Suppressor macrophage treated with lipopolysaccharide for 4 hours (primary cell): ENCODE results near the gene C1QTNF8.

Experiments
- DNase-seq: peaks from one replicate; pipeline ENCODE4 v3.0.0-alpha.2; 2020

C1QTNF8 gene

GRCh38 chr16:1096169-1097082 lies at the start of gene C1QTNF8:
C1QTNF8 (minus strand) TSS chr16:1096244; CDS start chr16:1094922, 1,322 bp downstream.
- no peak for DNase-seq

- DNase-seq: no peak
These were observed 49.5 kb upstream of the C1QTNF8 start for GRCh38 chr16:1145383-1146100.

DNA sequence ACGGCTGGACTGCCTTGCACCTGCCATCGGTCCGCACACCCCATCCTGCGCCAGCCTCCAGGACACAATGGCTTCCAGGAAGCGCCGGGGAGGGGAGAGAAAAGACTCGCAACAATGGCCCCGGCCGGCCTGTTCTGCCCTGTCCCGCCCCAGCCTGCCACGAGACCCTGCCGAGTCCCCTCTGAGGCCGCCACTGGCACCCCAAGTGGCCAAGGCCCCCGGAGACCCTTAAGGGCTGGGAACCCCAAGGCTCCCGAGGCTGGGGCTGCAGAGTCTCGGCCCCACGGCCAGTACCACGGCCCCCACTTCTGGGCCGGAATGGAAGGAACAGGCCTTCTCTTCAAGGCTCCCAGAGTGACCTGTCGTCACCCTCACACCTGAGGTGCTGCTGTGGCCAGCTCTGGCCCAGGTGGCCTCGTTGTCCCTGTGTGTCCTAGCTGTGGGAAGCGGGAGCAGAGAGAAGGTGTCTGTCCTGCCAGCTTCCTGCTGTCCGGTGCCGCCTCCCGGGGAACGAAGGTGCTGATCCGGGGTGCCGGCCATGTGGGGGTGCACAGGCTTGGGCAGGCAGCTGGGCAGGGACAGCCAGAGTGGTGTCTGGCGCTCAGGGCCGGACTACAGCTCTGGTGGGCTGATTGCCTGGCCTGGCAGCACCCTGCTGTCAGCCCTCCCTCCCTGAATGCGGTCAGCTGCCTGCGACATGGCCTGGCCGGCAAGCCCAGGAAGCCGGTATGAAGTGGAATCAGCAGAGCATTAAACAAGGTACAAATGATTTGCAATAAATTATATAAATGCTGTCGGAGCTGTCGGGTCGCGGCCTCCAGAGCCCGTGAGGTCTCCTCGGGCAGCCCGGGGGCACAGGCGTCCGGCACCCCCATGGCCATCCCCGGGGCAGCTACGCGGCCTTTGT lies 48.7 kb upstream of the C1QTNF8 start:
- DNase-seq: no peak

DNA sequence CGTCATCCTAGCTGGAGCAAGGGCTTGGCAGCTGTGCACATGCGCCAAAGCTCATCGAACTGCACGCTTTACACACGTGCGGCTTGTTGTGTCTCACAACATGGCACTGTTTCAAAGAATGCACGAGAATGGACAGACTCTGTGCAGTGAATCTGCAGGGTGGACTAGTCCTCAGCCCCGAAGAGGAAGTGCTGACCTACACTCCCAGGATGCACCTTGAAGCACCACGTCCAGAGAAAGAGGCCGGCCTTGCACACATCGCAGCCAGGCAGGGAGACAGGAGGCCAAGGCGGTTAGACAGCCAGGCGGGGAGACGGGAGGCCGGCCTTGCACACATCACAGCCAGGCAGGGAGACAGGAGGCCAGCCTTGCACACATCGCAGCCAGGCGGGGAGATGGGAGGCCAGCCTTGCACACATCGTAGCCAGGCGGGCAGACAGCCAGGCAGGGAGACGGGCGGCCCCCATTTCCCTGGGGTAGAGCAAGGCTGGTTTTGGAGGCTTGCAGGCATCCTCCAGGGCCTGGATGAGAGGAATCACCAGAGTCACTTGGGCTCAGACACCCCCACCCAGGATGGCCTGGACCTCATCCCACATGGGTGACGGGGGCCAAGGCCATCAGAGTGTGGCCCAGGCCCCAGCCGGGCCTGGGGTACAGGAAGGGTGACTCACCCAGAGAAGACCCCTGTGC lies 47.9 kb upstream of the C1QTNF8 start:
- DNase-seq: no peak

GRCh38 chr16:1142911-1143310 lies 46.9 kb upstream of the C1QTNF8 start:
- no peak for DNase-seq

GRCh38 chr16:1141716-1142115 lies 45.7 kb upstream of the C1QTNF8 start:
- DNase-seq: no peak

- DNase-seq: no peak
These were observed 45.1 kb upstream of the C1QTNF8 start for GRCh38 chr16:1141191-1141590.

GRCh38 chr16:1140582-1141162 lies 44.6 kb upstream of the C1QTNF8 start:
- no peak for DNase-seq

GRCh38 chr16:1137604-1138003 lies 41.6 kb upstream of the C1QTNF8 start:
- no peak for DNase-seq

- no peak for DNase-seq
These were observed 39.4 kb upstream of the C1QTNF8 start for GRCh38 chr16:1135459-1135825.

- DNase-seq: no peak
These were observed 38.9 kb upstream of the C1QTNF8 start for GRCh38 chr16:1134776-1135458.

DNA sequence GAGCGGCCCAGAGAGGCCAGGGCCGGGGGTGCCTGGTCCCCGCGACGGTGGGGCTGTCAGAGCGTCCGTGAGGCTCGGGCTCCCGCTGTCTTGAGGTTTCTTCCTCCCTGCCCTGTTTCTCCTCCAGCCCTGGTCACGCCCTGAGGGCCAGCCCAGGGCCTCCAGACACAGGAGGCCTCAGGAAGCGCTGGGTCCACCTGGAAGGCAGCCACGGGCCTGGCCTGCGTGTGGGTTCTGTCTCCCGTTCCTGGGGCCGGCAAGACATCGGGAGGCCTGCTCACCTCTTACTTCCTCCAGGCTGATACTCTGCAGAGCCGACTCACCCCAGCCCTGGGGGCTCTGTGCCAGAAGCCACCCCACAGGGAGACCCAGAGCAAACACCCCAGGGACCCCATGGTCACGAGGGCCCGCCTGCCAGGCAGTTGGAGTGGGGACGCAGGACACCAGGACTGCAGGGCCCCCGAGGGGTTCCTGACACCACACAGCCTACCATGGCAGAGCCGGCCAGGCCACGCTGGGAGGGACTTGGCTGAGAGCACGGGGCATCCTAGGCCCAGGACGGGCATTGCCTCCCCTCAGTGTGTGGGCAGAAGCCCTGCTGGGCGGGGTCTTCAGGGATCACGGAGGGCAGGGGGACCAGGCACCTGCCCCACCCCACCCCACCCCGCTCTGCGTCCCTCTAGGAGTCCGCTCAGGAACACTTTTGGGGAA lies 37.9 kb upstream of the C1QTNF8 start:
- DNase-seq: no peak

GRCh38 chr16:1133271-1133670 lies 37.2 kb upstream of the C1QTNF8 start:
- DNase-seq: no peak

GRCh38 chr16:1132431-1132830 lies 36.4 kb upstream of the C1QTNF8 start:
- DNase-seq: no peak

DNA sequence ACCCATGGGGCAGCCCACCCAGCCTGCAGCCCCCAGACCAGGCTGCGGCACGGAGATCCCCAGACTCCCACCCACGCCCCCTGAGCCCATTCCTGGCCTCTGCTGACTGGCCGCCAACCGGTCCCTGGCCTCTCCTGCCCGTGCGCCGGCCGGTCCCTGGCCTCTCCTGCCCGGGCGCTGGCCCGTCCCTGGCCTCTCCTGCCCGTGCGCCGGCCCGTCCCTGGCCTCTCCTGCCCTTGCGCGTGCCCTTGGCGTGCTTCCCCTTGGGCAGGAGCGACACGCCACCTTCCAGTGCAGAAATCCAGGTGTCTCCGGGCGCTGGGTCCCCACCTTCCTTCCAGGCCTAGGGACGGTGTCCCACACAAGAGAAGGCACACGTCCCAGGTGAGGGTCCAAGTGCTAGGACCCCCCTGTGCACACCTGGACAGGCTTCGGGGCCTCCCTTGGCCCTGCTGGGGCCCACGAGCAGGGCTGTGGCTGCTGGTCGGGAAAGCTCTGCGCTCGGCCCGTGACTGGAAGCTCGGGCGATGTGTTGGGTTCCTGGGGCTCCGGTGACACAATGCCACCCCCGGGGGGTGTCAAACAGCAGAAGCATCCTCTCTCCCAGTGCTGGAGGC lies 35.4 kb upstream of the C1QTNF8 start:
- DNase-seq: no peak

- DNase-seq: no peak
These were observed 34.3 kb upstream of the C1QTNF8 start for GRCh38 chr16:1130382-1130781.

- no peak for DNase-seq
These were observed 33.3 kb upstream of the C1QTNF8 start for GRCh38 chr16:1129106-1129960.

GRCh38 chr16:1127971-1128715 lies 32.1 kb upstream of the C1QTNF8 start:
- DNase-seq: no peak

DNA sequence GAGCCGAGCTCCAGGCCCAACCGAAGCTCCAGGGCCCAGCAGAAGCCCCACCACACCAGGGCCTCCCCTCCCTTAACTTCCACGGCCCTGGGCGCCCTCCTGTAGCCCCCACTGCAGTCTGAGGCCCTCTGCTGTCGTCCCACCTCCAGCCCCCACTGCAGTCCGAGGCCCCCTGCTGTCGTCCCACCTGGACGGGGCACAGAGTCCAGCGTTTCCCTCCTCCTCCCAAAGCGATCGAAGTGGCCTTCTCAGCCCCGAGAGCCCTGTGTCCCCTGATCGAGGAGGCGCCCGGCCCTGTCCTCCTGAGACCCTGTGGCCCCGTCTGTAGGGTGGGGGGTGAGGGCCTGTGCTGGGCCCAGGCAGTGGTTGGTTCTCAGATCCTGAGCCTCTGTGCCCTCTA lies 31.1 kb upstream of the C1QTNF8 start:
- DNase-seq: no peak
